Measurements from ENCODE around the gene MAML1. TPM values are rescaled to one million over a fixed set of nuclear protein-coding genes. Genes with fewer than 3 reads are reported as not detected.

The MAML1 gene
- total RNA-seq, 4 donors from 2014 or later: 31.8 to 51.3 (median 36.8) TPM

DNA sequence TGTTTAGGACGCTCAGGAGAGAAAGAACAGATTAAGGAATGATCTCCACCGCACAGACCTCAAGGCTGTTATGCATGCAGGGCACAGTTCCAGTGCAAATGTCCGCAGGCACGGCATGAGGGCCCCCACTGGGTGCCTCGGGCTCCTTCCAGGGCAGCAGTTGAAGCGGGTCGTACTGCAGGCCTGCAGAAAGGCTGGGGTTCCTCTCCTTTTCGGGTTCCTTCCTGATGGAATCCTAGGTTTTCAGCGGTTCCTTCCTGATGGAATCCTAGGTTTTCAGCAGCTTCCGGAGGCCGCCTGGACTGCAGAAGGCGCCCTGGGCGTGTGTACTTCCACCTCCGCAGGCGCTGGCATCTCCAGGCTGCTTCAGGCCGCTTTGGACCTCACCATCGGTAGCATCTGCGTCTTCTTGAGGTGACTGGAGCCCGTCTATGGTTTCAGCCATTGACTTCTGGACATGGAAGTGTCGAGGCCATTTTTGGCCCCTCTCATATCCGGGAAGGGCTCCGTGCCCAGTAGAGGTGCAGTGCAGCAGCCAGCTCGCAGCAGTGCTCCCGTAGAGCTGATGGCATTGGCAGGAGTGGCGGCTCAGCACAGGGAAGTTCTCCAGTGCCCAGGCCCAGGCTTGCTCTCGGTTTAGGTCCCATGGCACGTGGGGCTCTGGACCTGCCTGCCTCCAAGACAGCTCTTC is 79.7 kb downstream of the MAML1 start:
- ATAC-seq: no peak

DNA sequence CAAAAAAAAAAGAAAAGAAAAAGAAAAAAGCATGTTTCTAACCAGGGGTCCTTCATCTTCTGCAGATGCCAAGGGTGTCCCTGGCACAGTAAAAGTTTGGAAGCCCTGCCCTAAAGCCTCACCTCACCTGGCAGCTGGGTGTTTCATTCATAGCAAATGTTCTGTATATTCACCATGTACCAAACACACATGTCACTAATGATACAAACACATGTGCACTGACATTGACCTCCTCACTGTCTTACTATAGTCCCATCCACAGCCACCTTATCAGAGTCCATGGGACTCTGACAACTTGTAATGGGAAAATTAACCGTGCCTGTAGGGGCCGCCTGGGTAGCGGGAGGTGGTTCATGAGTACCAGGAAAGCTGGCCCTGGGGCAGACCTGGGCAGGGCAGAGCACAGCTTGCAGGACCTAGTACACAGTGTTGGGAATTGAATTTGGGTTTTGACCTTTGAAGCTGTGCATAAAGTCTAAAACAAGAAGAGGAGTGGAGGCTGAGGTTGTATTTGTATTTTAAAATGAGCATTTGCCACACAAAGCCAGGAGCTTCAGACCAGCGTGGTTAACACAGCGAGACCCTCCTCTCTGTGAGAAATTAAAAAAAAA is 80.5 kb downstream of the MAML1 start:
- ATAC-seq: no peak
- Histone ChIP-seq H3K9me3 (no peaks in the 10 kb centered on the region), H3K4me1 (peaks cover 0 to 25% (median 12%) of the 10 kb centered on the region in 3 donors), H3K36me3 (peaks cover 0 to 23% of the 10 kb centered on the region in 2 donors), H3K27ac (no peak overlapping the region), H3K27me3 (no peaks in the 10 kb centered on the region), H3K4me3 (no peak overlapping the region)
- TF ChIP-seq POLR2A (IDR thresholded peaks at IDR 0.05) (no peak), EP300 (IDR thresholded peaks at IDR 0.05) (no peak), POLR2AphosphoS5 (IDR thresholded peaks at IDR 0.05) (no peak)
- TF ChIP-seq, protein P1, sequence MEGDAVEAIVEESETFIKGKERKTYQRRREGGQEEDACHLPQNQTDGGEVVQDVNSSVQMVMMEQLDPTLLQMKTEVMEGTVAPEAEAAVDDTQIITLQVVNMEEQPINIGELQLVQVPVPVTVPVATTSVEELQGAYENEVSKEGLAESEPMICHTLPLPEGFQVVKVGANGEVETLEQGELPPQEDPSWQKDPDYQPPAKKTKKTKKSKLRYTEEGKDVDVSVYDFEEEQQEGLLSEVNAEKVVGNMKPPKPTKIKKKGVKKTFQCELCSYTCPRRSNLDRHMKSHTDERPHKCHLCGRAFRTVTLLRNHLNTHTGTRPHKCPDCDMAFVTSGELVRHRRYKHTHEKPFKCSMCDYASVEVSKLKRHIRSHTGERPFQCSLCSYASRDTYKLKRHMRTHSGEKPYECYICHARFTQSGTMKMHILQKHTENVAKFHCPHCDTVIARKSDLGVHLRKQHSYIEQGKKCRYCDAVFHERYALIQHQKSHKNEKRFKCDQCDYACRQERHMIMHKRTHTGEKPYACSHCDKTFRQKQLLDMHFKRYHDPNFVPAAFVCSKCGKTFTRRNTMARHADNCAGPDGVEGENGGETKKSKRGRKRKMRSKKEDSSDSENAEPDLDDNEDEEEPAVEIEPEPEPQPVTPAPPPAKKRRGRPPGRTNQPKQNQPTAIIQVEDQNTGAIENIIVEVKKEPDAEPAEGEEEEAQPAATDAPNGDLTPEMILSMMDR (IDR thresholded peaks at IDR 0.05): no peak
- WGBS, 2 donors (ENCODE audit: low coverage in 1 of 2): 91 to 100% methylated on average over 3 to 5 of the region's 5 CpGs

More for the DNA sequence above, 79.7 kb downstream of the MAML1 start:
- no peak overlapping the region for H3K27ac ChIP-seq
- no peaks in the 10 kb centered on the region for H3K9me3 ChIP-seq
- TF ChIP-seq EP300 (IDR thresholded peaks at IDR 0.05) (no peak), POLR2AphosphoS5 (IDR thresholded peaks at IDR 0.05) (no peak), POLR2A (IDR thresholded peaks at IDR 0.05) (no peak)
- TF ChIP-seq, protein P1 (IDR thresholded peaks at IDR 0.05): no peak
- H3K36me3 ChIP-seq: peaks cover 0 to 23% of the 10 kb centered on the region in 2 donors
- WGBS, 2 donors (ENCODE audit: low coverage in 1 of 2): 84 to 100% methylated on average over 1 to 12 of the region's 27 CpGs
- H3K4me3 ChIP-seq: no peak overlapping the region
- peaks cover 0 to 25% (median 14%) of the 10 kb centered on the region in 3 donors for H3K4me1 ChIP-seq
- no peaks in the 10 kb centered on the region for H3K27me3 ChIP-seq

DNA sequence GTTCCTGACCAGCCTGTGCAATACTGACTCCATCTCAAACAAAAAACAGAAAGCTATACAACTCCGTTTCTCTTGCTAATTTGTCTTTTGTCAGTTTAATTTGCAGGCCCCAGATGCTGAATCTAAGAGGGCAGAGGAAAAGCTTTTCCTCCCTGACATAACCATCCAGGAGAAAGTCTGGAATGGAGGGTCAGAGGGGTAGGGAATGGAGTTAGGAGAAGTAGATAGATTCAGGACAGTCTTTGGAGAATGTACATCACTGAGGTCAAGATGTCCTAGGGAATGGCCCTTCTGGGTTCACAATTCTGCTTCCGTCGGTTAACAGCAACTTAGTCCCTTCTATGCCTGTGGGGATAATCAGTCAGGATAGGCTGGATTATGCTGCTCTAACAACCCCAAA is 81.5 kb downstream of the MAML1 start:
- ATAC-seq: no peak
- WGBS, 2 donors (ENCODE audit: low coverage in 1 of 2): 72 to 76% methylated on average over 3 of the region's 3 CpGs
- Histone ChIP-seq H3K36me3 (peaks cover 0 to 23% of the 10 kb centered on the region in 2 donors), H3K9me3 (no peaks in the 10 kb centered on the region), H3K4me1 (peaks cover 0 to 32% (median 18%) of the 10 kb centered on the region in 3 donors), H3K27ac (no peak overlapping the region), H3K4me3 (no peak overlapping the region), H3K27me3 (no peaks in the 10 kb centered on the region)
- TF ChIP-seq EP300 (IDR thresholded peaks at IDR 0.05) (no peak), POLR2A (IDR thresholded peaks at IDR 0.05) (no peak), POLR2AphosphoS5 (IDR thresholded peaks at IDR 0.05) (no peak)
- TF ChIP-seq, protein P1 (IDR thresholded peaks at IDR 0.05): no peak

DNA sequence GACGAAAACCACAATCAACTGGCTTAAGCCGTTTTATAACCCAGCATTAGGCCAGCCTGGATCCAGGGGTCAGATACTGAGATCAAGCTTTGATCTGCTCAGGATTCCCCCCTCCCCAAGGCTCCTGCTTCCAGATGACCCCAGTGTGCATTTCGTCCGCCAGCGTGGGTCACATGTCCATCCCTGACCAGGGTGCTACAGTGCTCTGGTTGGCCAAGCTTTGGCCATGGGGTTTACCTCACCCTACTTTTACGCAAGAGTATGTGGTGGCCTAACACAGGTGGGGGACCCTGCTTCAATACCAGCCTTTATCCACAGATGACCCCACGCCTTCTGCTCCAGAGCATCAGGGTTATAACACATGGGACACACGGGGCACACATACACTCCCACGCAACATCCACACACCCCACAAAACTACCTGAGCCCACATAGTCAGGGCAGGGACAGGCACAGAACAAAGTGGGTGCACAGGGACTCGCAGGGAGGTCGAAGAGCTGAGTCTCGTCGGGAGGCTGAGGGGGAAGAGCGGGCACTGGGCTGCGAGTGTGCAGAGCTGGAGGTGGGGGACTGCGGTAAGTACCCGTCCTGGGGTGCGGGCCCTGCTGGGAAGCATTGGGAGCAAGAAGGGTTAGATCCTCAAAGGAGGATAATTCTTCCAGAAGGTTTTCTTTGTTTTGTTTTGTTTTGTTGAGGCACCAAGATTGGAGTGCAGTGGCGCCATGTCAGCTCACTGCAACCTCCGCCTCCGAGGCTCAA is 83.0 kb downstream of the MAML1 start:
- no peak for TF ChIP-seq EP300 (IDR thresholded peaks at IDR 0.05)
- TF ChIP-seq POLR2AphosphoS5 (IDR thresholded peaks at IDR 0.05): no peak
- TF ChIP-seq, protein P1 (IDR thresholded peaks at IDR 0.05): no peak
- no peak for TF ChIP-seq POLR2A (IDR thresholded peaks at IDR 0.05)
- Histone ChIP-seq H3K27me3 (no peaks in the 10 kb centered on the region), H3K36me3 (peaks cover 0 to 23% of the 10 kb centered on the region in 2 donors), H3K27ac (no peak overlapping the region), H3K4me1 (peaks cover 3 to 45% (median 29%) of the 10 kb centered on the region in 3 donors), H3K9me3 (no peaks in the 10 kb centered on the region), H3K4me3 (no peak overlapping the region)
- WGBS, 2 donors (ENCODE audit: low coverage in 1 of 2): 92 to 94% methylated on average over 13 of the region's 21 CpGs
- no peak for ATAC-seq

Measured in gastroesophageal sphincter (tissue), 4 donors.